ENCODE results near the gene CC2D1A. TPM values are rescaled to one million over a fixed set of nuclear protein-coding genes. Genes with fewer than 3 reads are reported as not detected.
A peak's percentile ranks its signal among the peaks of the same experiment; 100 is the strongest.

Gene CC2D1A
- polyA plus RNA-seq, 1 experiment: 13.1 TPM

DNA sequence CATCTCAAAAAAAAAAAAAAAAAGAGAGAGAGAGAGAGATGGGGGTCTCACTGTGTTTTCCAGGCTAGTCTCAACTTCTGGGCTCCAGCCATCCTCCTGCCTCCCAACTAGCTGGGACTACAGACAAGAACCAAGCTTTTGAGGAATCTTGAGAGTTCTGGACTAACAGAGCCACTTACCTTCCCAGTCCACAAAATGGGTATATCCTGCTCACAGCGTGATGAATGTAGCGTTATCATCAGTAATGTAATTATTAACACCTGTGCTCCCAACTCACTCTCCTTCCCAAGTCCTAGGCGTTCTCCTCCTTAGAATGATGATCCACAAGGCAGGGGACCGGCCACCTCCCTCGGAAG, 33.7 kb upstream of the CC2D1A start:
- ChIA-PET CTCF (interaction anchor here (1.2 to 2.8 kb wide), 2 partner anchors 10 to 206 kb away, joined by 3 to 7 read pairs; no protein-coding TSS in a partner anchor), POLR2A (interaction anchor here (0.5 to 0.6 kb wide), 3 partner anchors 19 to 33 kb away, joined by 3 to 9 read pairs (median 6); no protein-coding TSS in a partner anchor)
- Histone ChIP-seq H3K36me3 (ENCODE audit: control insufficient read depth, insufficient read depth, low read length) (no peaks in the 10 kb centered on the region), H3K27me3 (ENCODE audit: control insufficient read depth, insufficient read depth, low read length) (no peaks in the 10 kb centered on the region), H3K4me3 (ENCODE audit: low read depth, low read length) (peak overlapping the region; percentile 19; the same call in 1 of the 2 replicates)
- DNase-seq (ENCODE audit: low read depth): no peak
- TF ChIP-seq, protein P1, sequence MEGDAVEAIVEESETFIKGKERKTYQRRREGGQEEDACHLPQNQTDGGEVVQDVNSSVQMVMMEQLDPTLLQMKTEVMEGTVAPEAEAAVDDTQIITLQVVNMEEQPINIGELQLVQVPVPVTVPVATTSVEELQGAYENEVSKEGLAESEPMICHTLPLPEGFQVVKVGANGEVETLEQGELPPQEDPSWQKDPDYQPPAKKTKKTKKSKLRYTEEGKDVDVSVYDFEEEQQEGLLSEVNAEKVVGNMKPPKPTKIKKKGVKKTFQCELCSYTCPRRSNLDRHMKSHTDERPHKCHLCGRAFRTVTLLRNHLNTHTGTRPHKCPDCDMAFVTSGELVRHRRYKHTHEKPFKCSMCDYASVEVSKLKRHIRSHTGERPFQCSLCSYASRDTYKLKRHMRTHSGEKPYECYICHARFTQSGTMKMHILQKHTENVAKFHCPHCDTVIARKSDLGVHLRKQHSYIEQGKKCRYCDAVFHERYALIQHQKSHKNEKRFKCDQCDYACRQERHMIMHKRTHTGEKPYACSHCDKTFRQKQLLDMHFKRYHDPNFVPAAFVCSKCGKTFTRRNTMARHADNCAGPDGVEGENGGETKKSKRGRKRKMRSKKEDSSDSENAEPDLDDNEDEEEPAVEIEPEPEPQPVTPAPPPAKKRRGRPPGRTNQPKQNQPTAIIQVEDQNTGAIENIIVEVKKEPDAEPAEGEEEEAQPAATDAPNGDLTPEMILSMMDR (IDR thresholded peaks at IDR 0.05; ENCODE audit: insufficient read depth, low read depth, low read length): no peak

DNA sequence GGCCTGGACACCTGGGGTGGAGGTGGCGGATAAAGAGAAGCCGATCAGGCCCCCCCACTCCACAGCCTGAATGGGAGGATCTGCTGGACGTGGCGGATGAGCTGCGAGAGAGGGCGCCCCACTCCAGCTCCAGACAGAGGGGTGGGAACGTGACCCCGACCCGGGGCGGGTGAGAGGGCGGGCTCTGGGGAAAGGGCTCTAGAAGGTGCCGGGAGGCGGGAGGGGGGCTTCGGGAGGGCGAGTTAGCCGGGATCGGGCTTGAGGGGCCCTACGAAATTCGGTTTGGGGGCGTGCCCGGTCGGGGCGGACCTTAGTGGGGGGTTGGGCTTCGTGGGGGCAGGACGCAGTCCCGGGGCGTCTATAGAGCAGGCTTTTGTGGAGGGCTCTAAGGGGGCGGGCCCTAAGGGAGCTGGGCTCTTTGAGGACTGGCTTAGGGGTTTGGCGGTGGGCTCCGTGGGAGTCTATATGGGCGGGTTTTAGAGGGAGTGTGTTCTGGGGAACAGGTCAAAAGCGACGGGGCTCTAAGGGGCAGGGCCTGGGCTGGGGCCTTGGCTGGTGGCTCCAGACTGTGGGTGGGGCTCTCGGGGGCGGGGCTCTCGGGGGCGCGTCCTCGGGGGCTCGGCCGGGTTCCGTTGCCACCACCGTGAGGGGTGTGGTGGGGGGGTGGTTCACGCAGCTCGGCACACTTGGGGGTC, 33.2 kb upstream of the CC2D1A start:
- TF ChIP-seq, protein P1 (IDR thresholded peaks at IDR 0.05; ENCODE audit: insufficient read depth, low read depth, low read length): peak; percentile 40
- ChIA-PET CTCF (interaction anchor here (1.0 to 2.8 kb wide), 3 partner anchors 10 to 206 kb away, joined by 3 to 7 read pairs (median 4); no protein-coding TSS in a partner anchor), POLR2A (interaction anchor here (0.5 to 0.6 kb wide), 3 partner anchors 19 to 33 kb away, joined by 3 to 9 read pairs (median 6); no protein-coding TSS in a partner anchor)
- no peak for DNase-seq (ENCODE audit: low read depth)
- Histone ChIP-seq H3K36me3 (ENCODE audit: control insufficient read depth, insufficient read depth, low read length) (no peaks in the 10 kb centered on the region), H3K27me3 (ENCODE audit: control insufficient read depth, insufficient read depth, low read length) (no peaks in the 10 kb centered on the region), H3K4me3 (ENCODE audit: low read depth, low read length) (peak overlapping the region; percentile 19)

DNA sequence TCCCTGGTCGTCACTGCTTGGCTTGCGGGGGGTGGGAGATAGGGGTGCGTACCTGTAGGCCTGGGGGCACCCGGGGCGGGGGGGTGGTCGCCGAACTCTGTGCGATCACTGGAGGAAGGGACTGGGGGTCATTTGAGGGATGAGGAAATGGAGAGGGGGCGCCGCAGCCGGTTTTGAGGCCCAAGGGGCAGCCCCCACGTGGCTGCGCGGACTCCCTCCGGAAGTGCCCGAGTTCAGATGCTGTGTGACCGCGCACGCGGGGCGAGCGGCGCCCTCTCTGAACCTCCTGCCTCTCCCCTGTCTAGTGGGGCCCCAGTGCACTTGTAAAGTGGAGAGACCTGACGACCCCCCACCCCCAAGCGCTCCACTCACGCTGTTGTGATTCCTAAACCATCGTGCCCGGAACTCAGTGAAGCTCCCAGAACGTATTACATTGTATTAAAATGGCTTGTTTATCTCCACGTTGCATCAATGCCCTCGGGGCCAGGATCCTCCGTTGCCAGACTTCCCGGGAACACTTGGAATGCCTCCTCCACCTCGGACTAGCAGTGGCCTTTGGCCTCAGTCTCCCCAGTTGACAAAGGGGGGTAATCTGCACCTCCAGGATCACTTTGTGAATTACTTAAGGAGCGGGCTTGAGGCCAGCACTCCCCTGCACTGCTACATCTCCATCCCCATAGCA, 32.0 kb upstream of the CC2D1A start:
- no peak for DNase-seq (ENCODE audit: low read depth)
- no peak overlapping the region for H3K4me3 ChIP-seq (ENCODE audit: low read depth, low read length)
- POLR2A ChIA-PET: no interaction called here
- H3K36me3 ChIP-seq (ENCODE audit: control insufficient read depth, insufficient read depth, low read length): no peaks in the 10 kb centered on the region
- CTCF ChIA-PET: interaction anchor here (1.0 to 1.7 kb wide), 5 partner anchors 12 to 197 kb away, joined by 3 to 5 read pairs (median 4); no protein-coding TSS in a partner anchor
- no peaks in the 10 kb centered on the region for H3K27me3 ChIP-seq (ENCODE audit: control insufficient read depth, insufficient read depth, low read length)
- TF ChIP-seq, protein P1 (IDR thresholded peaks at IDR 0.05; ENCODE audit: insufficient read depth, low read depth, low read length): no peak

DNA sequence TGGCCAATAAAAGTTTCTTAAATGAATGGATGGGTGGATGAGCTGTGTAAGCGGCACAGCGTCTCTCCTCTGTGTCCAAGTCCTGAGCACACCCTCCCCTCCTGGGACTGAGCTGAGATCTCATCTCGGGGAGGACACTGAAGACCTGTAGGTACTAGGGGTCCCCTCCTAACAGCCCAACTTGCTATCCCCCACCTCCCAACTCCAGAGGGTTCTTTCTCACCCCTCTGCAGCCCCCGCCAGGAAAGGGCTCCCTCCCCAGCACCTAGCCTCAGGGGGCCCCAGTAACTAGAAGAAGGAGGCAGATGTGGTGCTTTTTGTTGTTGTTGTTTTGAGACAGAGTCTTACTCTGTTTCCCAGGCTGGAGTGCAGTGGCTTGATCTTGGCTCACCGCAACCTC, 30.2 kb upstream of the CC2D1A start:
- no peaks in the 10 kb centered on the region for H3K27me3 ChIP-seq (ENCODE audit: control insufficient read depth, insufficient read depth, low read length)
- ChIA-PET POLR2A (no interaction called here), CTCF (interaction anchor here (0.7 to 1.5 kb wide), 7 partner anchors 156 to 206 kb away, joined by 3 to 5 read pairs (median 3); partner anchors contain the start of gene IL27RA)
- TF ChIP-seq, protein P1 (IDR thresholded peaks at IDR 0.05; ENCODE audit: insufficient read depth, low read depth, low read length): no peak
- DNase-seq (ENCODE audit: low read depth): no peak
- H3K36me3 ChIP-seq (ENCODE audit: control insufficient read depth, insufficient read depth, low read length): no peaks in the 10 kb centered on the region
- H3K4me3 ChIP-seq (ENCODE audit: low read depth, low read length): no peak overlapping the region

DNA sequence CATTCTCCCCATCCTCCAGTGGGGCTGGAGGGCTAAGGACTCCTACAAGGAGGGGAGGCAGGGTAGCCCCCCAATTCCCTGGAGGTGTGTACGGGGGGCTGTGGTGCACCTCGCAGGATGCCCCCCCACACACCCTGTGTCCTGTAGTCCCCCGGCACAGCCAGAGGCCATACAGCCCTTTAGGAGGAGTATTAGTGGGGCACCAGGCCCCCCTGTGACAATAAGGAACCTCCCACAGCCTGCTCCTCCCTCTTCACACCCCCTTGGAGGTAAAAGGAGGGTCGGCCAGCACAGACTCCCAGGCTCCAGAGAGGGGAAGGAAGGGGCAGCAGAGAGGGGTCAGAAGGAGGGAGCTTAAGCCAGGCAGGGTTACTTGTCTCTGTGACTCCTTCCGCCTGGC, 29.2 kb upstream of the CC2D1A start, which contains the start of gene NANOS3:
Gene NANOS3, plus strand, starts transcription at position 301 of the 400 bp plus-strand sequence. CDS start 115 bp downstream, outside the sequence.
- Histone ChIP-seq H3K27me3 (ENCODE audit: control insufficient read depth, insufficient read depth, low read length) (no peaks in the 10 kb centered on the region), H3K4me3 (ENCODE audit: low read depth, low read length) (no peak within 1 kb of the TSS), H3K36me3 (ENCODE audit: control insufficient read depth, insufficient read depth, low read length) (no peaks in the 10 kb centered on the region)
- TF ChIP-seq, protein P1 (IDR thresholded peaks at IDR 0.05; ENCODE audit: insufficient read depth, low read depth, low read length): no peak
- no peak for DNase-seq (ENCODE audit: low read depth)
- ChIA-PET CTCF (interaction anchor here (0.9 to 6.3 kb wide), 4 partner anchors 182 to 260 kb away, joined by 3 to 89 read pairs (median 4); partner anchors contain the start of genes ASF1B and MISP3), POLR2A (no interaction called here)

Data from BJ (cell line).